Urinary bladder (tissue), 4 donors: Measurements from ENCODE around the gene LYST. TPM values are rescaled to one million over a fixed set of nuclear protein-coding genes. Genes with fewer than 3 reads are reported as not detected.
A peak's percentile ranks its signal among the peaks of the same experiment; 100 is the strongest.

ENCODE experiments used
- DNase-seq: peaks from one replicate; pipeline ENCODE4 v3.0.0-alpha.2; 2015; ENCODE audit errors: extremely low spot score
- H3K27ac ChIP-seq: one replicate; pipeline ENCODE4 v1.5.1; 2013; ENCODE audit warnings: low read depth, mild to moderate bottlenecking, moderate library complexity
- H3K36me3 ChIP-seq: one replicate; pipeline ENCODE4 v1.6.1; 2013; ENCODE audit warnings: mild to moderate bottlenecking, moderate library complexity; ENCODE audit not compliant: insufficient read depth
- H3K4me1 ChIP-seq: one replicate; pipeline ENCODE4 v1.6.1; 2013; ENCODE audit warnings: mild to moderate bottlenecking, moderate library complexity; ENCODE audit not compliant: insufficient read depth
- H3K4me3 ChIP-seq: one replicate; pipeline ENCODE4 v1.5.1; 2013; ENCODE audit warnings: low read depth, low read length
- WGBS: extraction: QIAGEN DNeasy Blood & Tissue Kit; methylation state at CpG from one replicate; pipeline ENCODE4 v1.1.7; 2013; 5-methylcytosine and 5-hydroxymethylcytosine counted together
- polyA plus RNA-seq: library from polyadenylated mRNA; stranded (reverse); fragments of 200-250 nt; gene quantifications from one replicate; pipeline ENCODE4 v1.2.3, GENCODE V29; 2013
- total RNA-seq: library from RNA; depleted of rRNA; stranded (reverse); fragments of >200 nt; gene quantifications from one replicate; pipeline ENCODE4 v1.2.3, GENCODE V29; 2014
- donor health status: healthy with polysubstance abuse.
- donor health status: healthy.

LYST gene
- total and polyA plus RNA-seq, 2 donors, result 10.6 to 62.7 TPM

GRCh38 chr1:235835226-235835625, 31.5 kb downstream of the LYST start:
- WGBS, result 13% methylated on average over 4 of the region's 4 CpGs
- H3K36me3 ChIP-seq, result no peaks in the 10 kb centered on the region
- H3K27ac ChIP-seq, result no peak overlapping the region
- peak overlapping the region; percentile 10 for H3K4me3 ChIP-seq
- no peak for DNase-seq
- no peaks in the 10 kb centered on the region for H3K4me1 ChIP-seq

GRCh38 chr1:235834620-235835019, 32.1 kb downstream of the LYST start:
- Histone ChIP-seq H3K4me3 (no peak overlapping the region), H3K36me3 (no peaks in the 10 kb centered on the region), H3K4me1 (no peaks in the 10 kb centered on the region), H3K27ac (no peak overlapping the region)
- DNase-seq, result no peak
- 89% methylated on average over 6 of the region's 6 CpGs for WGBS

GRCh38 chr1:235832011-235832410, 34.7 kb downstream of the LYST start:
- 92% methylated on average over 2 of the region's 2 CpGs for WGBS
- DNase-seq, result no peak

GRCh38 chr1:235831148-235831547, 35.6 kb downstream of the LYST start:
- Histone ChIP-seq H3K4me1 (no peaks in the 10 kb centered on the region), H3K36me3 (no peaks in the 10 kb centered on the region), H3K4me3 (no peak overlapping the region), H3K27ac (no peak overlapping the region)
- DNase-seq, result no peak
- 74% methylated on average over 5 of the region's 5 CpGs for WGBS

More at GRCh38 chr1:235832011-235832410, 34.7 kb downstream of the LYST start:
- no peaks in the 10 kb centered on the region for H3K4me1 ChIP-seq
- no peak overlapping the region for H3K4me3 ChIP-seq
- H3K36me3 ChIP-seq, result no peaks in the 10 kb centered on the region
- H3K27ac ChIP-seq, result no peak overlapping the region

GRCh38 chr1:235826102-235826854, 40.4 kb downstream of the LYST start:
- no peak overlapping the region for H3K4me3 ChIP-seq
- no peak overlapping the region for H3K27ac ChIP-seq

GRCh38 chr1:235825229-235825628, 41.5 kb downstream of the LYST start:
- no peaks in the 10 kb centered on the region for H3K4me1 ChIP-seq
- H3K4me3 ChIP-seq, result no peak overlapping the region
- WGBS, result 96% methylated on average over 1 of the region's 1 CpG
- H3K27ac ChIP-seq, result no peak overlapping the region
- no peaks in the 10 kb centered on the region for H3K36me3 ChIP-seq
- DNase-seq, result no peak

More at GRCh38 chr1:235826102-235826854, 40.4 kb downstream of the LYST start:
- Histone ChIP-seq H3K36me3 (no peaks in the 10 kb centered on the region), H3K4me1 (no peaks in the 10 kb centered on the region)
- WGBS, result 95% methylated on average over 2 of the region's 2 CpGs
- no peak for DNase-seq

GRCh38 chr1:235823684-235824083, 43.0 kb downstream of the LYST start:
- no peak overlapping the region for H3K27ac ChIP-seq
- DNase-seq, result no peak
- WGBS, result 94% methylated on average over 5 of the region's 5 CpGs
- no peak overlapping the region for H3K4me3 ChIP-seq
- no peaks in the 10 kb centered on the region for H3K36me3 ChIP-seq
- H3K4me1 ChIP-seq, result no peaks in the 10 kb centered on the region

GRCh38 chr1:235822685-235823084, 44.0 kb downstream of the LYST start:
- H3K4me3 ChIP-seq, result no peak overlapping the region
- DNase-seq, result no peak
- H3K27ac ChIP-seq, result no peak overlapping the region
- H3K36me3 ChIP-seq, result no peaks in the 10 kb centered on the region
- no peaks in the 10 kb centered on the region for H3K4me1 ChIP-seq

- H3K36me3 ChIP-seq, result no peaks in the 10 kb centered on the region
- no peaks in the 10 kb centered on the region for H3K4me1 ChIP-seq
- no peak for DNase-seq
- H3K27ac ChIP-seq, result peak overlapping the region; percentile 47
- H3K4me3 ChIP-seq, result no peak overlapping the region
- 53% methylated on average over 3 of the region's 3 CpGs for WGBS
Measured at GRCh38 chr1:235821361-235821981, 45.2 kb downstream of the LYST start.

- no peak overlapping the region for H3K27ac ChIP-seq
- no peak for DNase-seq
- no peaks in the 10 kb centered on the region for H3K4me1 ChIP-seq
- no peak overlapping the region for H3K4me3 ChIP-seq
- WGBS, result 94% methylated on average over 1 of the region's 1 CpG
- no peaks in the 10 kb centered on the region for H3K36me3 ChIP-seq
Measured at GRCh38 chr1:235820061-235820460, 46.6 kb downstream of the LYST start.

- no peaks in the 10 kb centered on the region for H3K36me3 ChIP-seq
- H3K27ac ChIP-seq, result no peak overlapping the region
- H3K4me3 ChIP-seq, result no peak overlapping the region
- DNase-seq, result no peak
- WGBS, result 60% methylated on average over 5 of the region's 5 CpGs
- H3K4me1 ChIP-seq, result no peaks in the 10 kb centered on the region
Measured at GRCh38 chr1:235818632-235819136, 48.0 kb downstream of the LYST start.

GRCh38 chr1:235817101-235817728, 49.5 kb downstream of the LYST start:
- no peak overlapping the region for H3K27ac ChIP-seq
- WGBS, result 85% methylated on average over 5 of the region's 5 CpGs

GRCh38 chr1:235809688-235810397, 56.9 kb downstream of the LYST start:
- H3K27ac ChIP-seq, result no peak overlapping the region
- DNase-seq, result no peak
- 42% methylated on average over 12 of the region's 12 CpGs for WGBS

More at GRCh38 chr1:235817101-235817728, 49.5 kb downstream of the LYST start:
- H3K4me1 ChIP-seq, result no peaks in the 10 kb centered on the region
- H3K4me3 ChIP-seq, result no peak overlapping the region
- no peak for DNase-seq
- H3K36me3 ChIP-seq, result no peaks in the 10 kb centered on the region

More at GRCh38 chr1:235809688-235810397, 56.9 kb downstream of the LYST start:
- peaks cover 3% of the 10 kb centered on the region for H3K36me3 ChIP-seq
- no peak overlapping the region for H3K4me3 ChIP-seq
- H3K4me1 ChIP-seq, result no peaks in the 10 kb centered on the region
